Fibroblast of the aortic adventitia (primary cell): ENCODE data around the gene ZNF138. TPM values are rescaled to one million over a fixed set of nuclear protein-coding genes. Genes with fewer than 3 reads are reported as not detected.
"Not testable (repeated sequence)": the region's sequence is repeated elsewhere in the genome, so short reads cannot be mapped to it uniquely, and the experiment has no call there.

Source experiments
- DNase-seq: peaks from one replicate; pipeline ENCODE4 v3.0.0-alpha.2; 2010; ENCODE audit warnings: low read depth
- H3K4me3 ChIP-seq: 2 replicates; pipeline ENCODE4 v1.5.1; 2011; ENCODE audit warnings: low read depth, mild to moderate bottlenecking, control low read depth, low read length, moderate library complexity
- total RNA-seq: library from RNA; depleted of rRNA; stranded (reverse); fragments of >200 nt; gene quantifications from 2 replicates; pipeline ENCODE4 v1.2.3, GENCODE V29; 2012; ENCODE audit warnings: low replicate concordance
- TF ChIP-seq, protein P1 (sequence below): IDR thresholded peaks from 2 replicates; pipeline ENCODE4 v1.5.1; 2011; ENCODE audit warnings: mild to moderate bottlenecking, low read length, control low read depth, inconsistent platforms; ENCODE audit not compliant: insufficient read depth

Gene ZNF138
- total RNA-seq, 1 donor: 6.8 TPM

DNA sequence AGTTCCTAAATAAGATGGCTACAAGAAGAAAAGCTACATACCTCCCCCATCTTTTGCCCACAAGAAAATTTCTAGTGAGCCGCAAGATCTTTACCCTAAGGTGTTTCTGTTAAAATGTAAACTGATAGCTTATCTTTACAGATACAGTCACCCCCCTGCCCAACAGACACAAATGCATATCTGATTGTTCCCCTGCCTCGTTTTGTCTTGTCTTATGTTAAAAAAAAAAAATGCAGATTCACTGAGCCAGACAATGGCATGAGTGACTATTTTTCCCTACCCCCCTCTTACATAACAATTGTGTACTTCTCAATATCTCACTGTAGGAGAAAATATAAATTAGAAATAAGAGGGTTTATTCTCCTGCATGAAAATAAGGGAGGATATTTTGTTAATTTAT is 8.5 kb downstream of the ZNF138 start:
- H3K4me3 ChIP-seq: no peak overlapping the region
- no peak for DNase-seq
- TF ChIP-seq, protein P1, sequence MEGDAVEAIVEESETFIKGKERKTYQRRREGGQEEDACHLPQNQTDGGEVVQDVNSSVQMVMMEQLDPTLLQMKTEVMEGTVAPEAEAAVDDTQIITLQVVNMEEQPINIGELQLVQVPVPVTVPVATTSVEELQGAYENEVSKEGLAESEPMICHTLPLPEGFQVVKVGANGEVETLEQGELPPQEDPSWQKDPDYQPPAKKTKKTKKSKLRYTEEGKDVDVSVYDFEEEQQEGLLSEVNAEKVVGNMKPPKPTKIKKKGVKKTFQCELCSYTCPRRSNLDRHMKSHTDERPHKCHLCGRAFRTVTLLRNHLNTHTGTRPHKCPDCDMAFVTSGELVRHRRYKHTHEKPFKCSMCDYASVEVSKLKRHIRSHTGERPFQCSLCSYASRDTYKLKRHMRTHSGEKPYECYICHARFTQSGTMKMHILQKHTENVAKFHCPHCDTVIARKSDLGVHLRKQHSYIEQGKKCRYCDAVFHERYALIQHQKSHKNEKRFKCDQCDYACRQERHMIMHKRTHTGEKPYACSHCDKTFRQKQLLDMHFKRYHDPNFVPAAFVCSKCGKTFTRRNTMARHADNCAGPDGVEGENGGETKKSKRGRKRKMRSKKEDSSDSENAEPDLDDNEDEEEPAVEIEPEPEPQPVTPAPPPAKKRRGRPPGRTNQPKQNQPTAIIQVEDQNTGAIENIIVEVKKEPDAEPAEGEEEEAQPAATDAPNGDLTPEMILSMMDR: no peak

DNA sequence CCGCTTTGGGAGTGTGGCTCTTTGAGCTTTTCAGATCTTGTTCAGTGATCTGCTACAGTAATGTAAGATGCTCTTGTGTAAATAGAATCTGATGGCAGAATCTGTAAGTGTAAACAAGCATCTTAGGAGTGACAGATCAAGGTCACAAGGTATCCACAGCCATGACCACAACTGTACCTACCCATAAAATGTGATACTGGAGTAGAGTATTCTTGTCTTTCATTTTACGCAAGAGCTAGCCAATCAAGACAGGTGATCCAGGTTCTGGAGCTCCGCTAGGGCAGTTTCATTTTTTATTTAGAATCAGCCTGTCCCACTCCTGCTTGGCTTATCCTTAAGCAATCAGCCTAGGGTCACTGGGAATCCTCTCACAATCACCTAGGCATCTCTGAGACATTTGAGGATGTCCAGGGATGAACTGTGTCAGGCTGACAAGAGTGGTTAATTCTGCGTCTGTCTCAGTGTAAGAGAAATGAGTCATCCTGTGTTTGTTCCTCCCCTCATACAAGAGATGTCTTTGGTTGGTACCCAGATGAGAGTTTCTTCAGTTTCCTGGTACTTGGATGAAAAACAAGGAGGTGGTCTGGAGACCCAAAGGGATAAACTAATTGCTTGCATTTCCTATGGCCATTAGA is 13.6 kb downstream of the ZNF138 start:
- no peak overlapping the region for H3K4me3 ChIP-seq
- TF ChIP-seq, protein P1: no peak

DNA sequence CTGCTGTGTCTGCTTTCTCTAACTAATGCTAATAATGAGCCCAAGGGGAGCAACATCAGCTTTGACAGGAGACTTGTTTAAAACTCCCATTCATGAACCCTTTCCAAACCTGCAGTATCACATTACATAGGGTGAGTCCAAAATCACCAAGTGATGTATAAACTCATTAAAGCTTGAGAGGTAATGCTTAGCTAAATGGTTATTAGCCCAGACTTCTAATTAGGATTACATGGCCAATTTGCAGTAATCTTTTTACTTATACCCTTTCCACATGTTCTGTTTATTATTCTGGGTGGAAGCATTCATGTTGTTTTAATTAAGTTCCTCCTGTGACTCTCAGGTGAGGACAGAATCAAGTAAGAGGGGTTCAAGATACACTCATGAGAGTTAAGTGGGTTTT is 17.5 kb downstream of the ZNF138 start:
- TF ChIP-seq, protein P1: no peak
- no peak overlapping the region for H3K4me3 ChIP-seq
- DNase-seq: no peak

More for the DNA sequence above, 13.6 kb downstream of the ZNF138 start:
- DNase-seq: no peak

DNA sequence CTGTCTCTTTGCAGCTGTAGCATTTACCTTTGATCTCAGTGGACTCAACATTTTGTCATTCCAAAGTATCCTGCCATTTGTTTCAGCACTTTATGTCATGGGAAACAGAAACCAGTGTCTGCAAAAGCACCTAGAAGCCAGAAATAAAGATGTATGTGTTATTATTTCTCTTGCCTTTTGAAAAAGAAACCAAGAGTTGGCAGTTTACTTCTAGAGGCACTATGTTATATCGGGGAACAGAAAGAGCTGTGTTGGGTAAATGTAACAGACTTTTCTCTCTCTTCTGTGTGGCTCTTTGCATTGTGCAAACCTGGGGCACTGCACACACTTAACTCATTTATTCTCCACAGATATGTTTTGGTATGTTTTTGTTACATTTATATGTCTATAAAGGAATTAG is 36.7 kb downstream of the ZNF138 start:
- TF ChIP-seq, protein P1: no peak
- H3K4me3 ChIP-seq: no peak overlapping the region
- DNase-seq: no peak

DNA sequence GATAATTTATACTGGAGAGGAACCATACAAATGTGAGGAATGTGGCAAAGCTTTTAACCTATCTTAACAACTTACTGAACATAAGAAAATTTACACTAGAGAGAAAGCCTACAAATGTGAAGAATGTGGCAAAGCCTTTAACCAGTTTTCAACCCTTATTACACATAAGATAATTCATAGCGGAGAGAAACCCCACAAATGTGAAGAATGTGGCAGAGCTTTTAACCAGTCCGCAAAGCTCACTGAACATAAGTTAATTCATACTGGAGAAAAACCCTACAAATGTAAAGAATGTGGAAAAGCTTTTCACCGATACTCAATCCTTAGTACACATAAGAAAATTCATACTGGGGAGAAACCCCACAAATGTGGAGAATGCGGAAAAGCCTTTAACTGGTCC is 37.9 kb downstream of the ZNF138 start:
- no peak overlapping the region for H3K4me3 ChIP-seq
- TF ChIP-seq, protein P1: no peak
- no peak for DNase-seq

DNA sequence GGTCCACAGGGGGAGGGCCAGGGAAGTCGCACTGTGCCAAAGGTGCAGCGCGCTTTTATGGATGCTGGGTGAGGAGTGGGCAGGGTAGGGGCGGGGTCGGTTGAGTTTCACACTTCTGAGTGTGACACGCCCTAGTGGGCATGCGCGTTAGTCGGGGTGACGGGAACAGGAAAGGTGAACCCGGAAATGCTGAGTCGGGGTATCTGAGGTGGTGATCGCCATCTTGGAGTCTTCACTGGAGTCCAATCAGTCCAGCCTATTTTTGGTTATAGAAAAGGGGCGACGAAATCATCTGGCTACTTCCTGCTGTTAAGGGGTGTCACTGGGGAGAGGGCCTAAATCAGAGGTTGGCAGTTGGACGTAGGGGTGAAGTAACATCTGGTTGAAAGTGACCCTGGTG is 40.8 kb downstream of the ZNF138 start:
- TF ChIP-seq, protein P1: no peak
- no peak for DNase-seq
- no peak overlapping the region for H3K4me3 ChIP-seq

DNA sequence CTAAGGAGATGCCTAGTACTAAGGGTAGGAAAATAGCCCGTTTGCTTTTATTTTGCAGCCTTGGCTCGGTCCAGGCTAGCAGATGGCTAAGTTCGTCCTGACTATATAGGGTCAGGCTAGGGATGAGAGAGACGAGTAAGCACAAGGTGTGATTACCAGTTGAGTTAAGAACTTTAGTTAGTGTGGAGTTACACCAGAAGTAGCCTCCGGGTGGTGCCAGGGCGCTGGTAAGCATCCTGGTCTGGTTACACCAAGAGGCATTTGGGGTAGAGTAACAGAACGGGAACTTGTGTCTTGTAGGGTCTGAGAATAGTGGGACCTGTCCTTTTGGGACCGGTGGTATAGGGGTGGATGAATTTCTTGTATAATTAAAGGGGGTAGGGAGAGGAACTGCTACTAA is 41.6 kb downstream of the ZNF138 start:
- DNase-seq, H3K4me3 ChIP-seq: not testable (repeated sequence)

DNA sequence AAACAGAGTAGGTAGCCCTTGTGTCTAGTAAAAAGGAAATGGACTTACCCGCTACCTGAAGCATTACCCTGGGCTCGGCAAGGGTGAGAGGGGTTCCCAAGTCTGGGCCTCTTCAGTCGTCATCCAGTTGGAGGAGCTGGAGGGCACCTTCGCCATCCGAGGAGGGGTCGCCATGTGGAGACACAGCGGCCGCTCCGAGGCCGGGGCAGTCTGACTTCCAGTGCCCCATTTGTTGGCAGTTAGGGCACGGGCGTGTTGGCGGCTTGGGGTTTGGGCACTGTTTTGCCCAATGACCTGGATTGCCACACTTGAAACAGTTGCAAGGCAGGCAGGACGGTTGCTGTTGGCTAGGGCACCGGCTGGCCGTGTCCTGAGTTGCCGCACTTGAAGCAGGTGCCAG is 43.8 kb downstream of the ZNF138 start:
- H3K4me3 ChIP-seq, DNase-seq: not testable (repeated sequence)
